Panc1 (cell line): Measurements from ENCODE around the gene NAT16. TPM values are rescaled to one million over a fixed set of nuclear protein-coding genes. Genes with fewer than 3 reads are reported as not detected.

Experiments used
- ATAC-seq: fragments of 200-7000 bp; cut with Tn5 transposase; 2 replicates; pipeline ENCODE4 v1.9.1; 2020; ENCODE audit warnings: mild to moderate bottlenecking, moderate library complexity
- BruUV-seq: library from RNA; stranded (reverse); fragments of 400-500 nt; replicated peaks from 2 replicates; lab custom pipeline; 2021; lab: Mats Ljungman, UMichigan
- CTCF ChIA-PET: fragments of 300-600 bp; sonication (Branson Sonifier 250); formaldehyde crosslinking; loops from one replicate; lab custom pipeline; 2022; ENCODE audit warnings: antibody characterized with exemption; lab: Charles Lee
- POLR2A ChIA-PET: fragments of 300-600 bp; sonication (Branson Sonifier 250); formaldehyde crosslinking; loops from one replicate; lab custom pipeline; 2022; ENCODE audit warnings: antibody characterized with exemption; lab: Charles Lee
- DNase-seq: peaks from one replicate; pipeline ENCODE4 v3.0.0-alpha.2; 2010; ENCODE audit warnings: low read depth, low spot score
- H3K27ac ChIP-seq: 2 replicates; pipeline ENCODE4 v1.5.1; 2011; ENCODE audit warnings: mild to moderate bottlenecking, low read length, inconsistent platforms
- H3K27me3 ChIP-seq: fragments of 200-500 bp; sonication (Bioruptor generic); 2 replicates; pipeline ENCODE4 v1.6.0; 2014; ENCODE audit warnings: low read length, inconsistent platforms; ENCODE audit not compliant: control insufficient read depth, insufficient read depth
- H3K36me3 ChIP-seq: fragments of 200-500 bp; sonication (Bioruptor generic); 2 replicates; pipeline ENCODE4 v1.5.1; 2014; ENCODE audit warnings: inconsistent platforms, mild to moderate bottlenecking, low read length, moderate library complexity; ENCODE audit not compliant: control insufficient read depth, insufficient read depth
- H3K4me1 ChIP-seq: 2 replicates; pipeline ENCODE4 v1.5.1; 2011; ENCODE audit warnings: inconsistent platforms, mild to moderate bottlenecking, low read length, moderate library complexity; ENCODE audit not compliant: control insufficient read depth, insufficient read depth
- H3K4me3 ChIP-seq, 2 experiments: 2 replicates each; pipeline ENCODE4 v1.5.1; 2011 to 2012; ENCODE audit warnings: low read depth in 2 of 2, low read length in 2 of 2, mild to moderate bottlenecking in 2 of 2, inconsistent platforms in 1 of 2, moderate library complexity in 1 of 2
- H3K9me3 ChIP-seq: fragments of 200-500 bp; sonication (Bioruptor generic); 2 replicates; pipeline ENCODE4 v1.5.1; 2014; ENCODE audit warnings: low read depth, mild to moderate bottlenecking, inconsistent platforms, low read length, moderate library complexity; ENCODE audit not compliant: control insufficient read depth, insufficient read depth
- CTCF ChIP-seq: fragments of 450-650 bp; IDR thresholded peaks from 2 replicates; pipeline ENCODE4 v1.5.1; 2017; ENCODE audit warnings: mild to moderate bottlenecking
- POLR2AphosphoS5 ChIP-seq: IDR thresholded peaks from 2 replicates; pipeline ENCODE4 v1.6.1; 2012; ENCODE audit warnings: mild to moderate bottlenecking, low read depth, low read length, moderate library complexity
- REST ChIP-seq, 2 experiments: IDR thresholded peaks; 2 replicates each; pipeline ENCODE4 v1.6.1; 2011 to 2012; ENCODE audit warnings: low read depth in 2 of 2, control low read depth in 1 of 2, low read length in 1 of 2, mild to moderate bottlenecking in 1 of 2, moderate library complexity in 1 of 2; ENCODE audit not compliant: insufficient read depth in 1 of 2
- SIN3A ChIP-seq: IDR thresholded peaks from 2 replicates; pipeline ENCODE4 v1.6.1; 2012; ENCODE audit warnings: low read depth, mild to moderate bottlenecking, low read length, moderate library complexity, borderline replicate concordance; ENCODE audit not compliant: insufficient read depth
- TCF7L2 ChIP-seq: IDR thresholded peaks from 2 replicates; pipeline ENCODE4 v1.6.1; 2011; ENCODE audit warnings: mild to moderate bottlenecking, low read depth, low read length, inconsistent platforms
- in situ Hi-C: cut with HindIII; loops from 2 replicates; pipeline ENCODE4 v1.10.0; 2016; ENCODE audit warnings: low sequenced_read_pairs, low pct_unique_long_range_greater_than_20kb
- intact Hi-C: fragments of 100-400 bp; cut with micrococcal nuclease; formaldehyde crosslinking; loops from one replicate; pipeline ENCODE4 v1.10.0; 2022; ENCODE audit not compliant: unreplicated experiment
- total RNA-seq: library from RNA; stranded (reverse); gene quantifications from one replicate; pipeline ENCODE4 v1.2.1, GENCODE V29; 2021; ENCODE audit not compliant: unreplicated experiment

The NAT16 gene
- total RNA-seq, 1 experiment from 2014 or later: 0.15 TPM

- no TSS peak for BruUV-seq
- intact Hi-C loops (no loop called here), in situ Hi-C loops (no loop called here)
- Histone ChIP-seq H3K27ac (no peak overlapping the region), H3K36me3 (no peaks in the 10 kb centered on the region), H3K27me3 (0 out of 2 replicates have a peak, but pooled peaks cover 2% of the 10 kb centered on the region), H3K4me1 (peaks cover 14% of the 10 kb centered on the region), H3K4me3 (no peak overlapping the region), H3K9me3 (no peaks in the 10 kb centered on the region)
- no peak for ATAC-seq
- ChIA-PET CTCF (interaction anchor here (2.1 kb wide), 1 partner anchor 15 kb away, joined by 17 read pairs; no protein-coding TSS in a partner anchor), POLR2A (no interaction called here)
- no peak for TF ChIP-seq REST (IDR thresholded peaks at IDR 0.05; ENCODE audit: insufficient read depth in 1 of 2, low read depth in 2 of 2, low read length in 1 of 2)
- no peak for TF ChIP-seq TCF7L2
- no peak for TF ChIP-seq POLR2AphosphoS5
- TF ChIP-seq SIN3A: no peak
- no peak for DNase-seq
Observed at GRCh38 chr7:101177644-101178043, 2.4 kb downstream of the NAT16 start.

DNA sequence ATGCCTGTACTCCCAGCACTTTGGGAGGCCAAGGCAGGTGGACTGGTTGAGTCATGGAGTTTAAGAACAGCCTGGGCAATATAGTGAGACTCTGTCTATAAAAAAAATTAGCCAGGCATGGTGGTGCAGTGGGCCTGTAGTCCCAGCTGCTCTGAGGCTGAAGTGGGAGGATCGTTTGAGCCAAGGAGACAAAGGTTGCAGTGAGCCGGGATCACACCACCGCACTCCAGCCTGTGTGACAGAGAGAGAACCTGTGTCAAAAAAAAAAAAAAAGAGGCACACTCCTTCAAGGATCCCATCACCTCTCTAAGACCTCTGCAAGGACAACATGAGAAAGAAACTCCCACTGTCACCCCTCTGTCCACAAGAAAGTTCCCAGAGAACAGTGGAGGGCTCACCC lies 4.4 kb downstream of the NAT16 start:
- ChIA-PET POLR2A (no interaction called here), CTCF (no interaction called here)
- Histone ChIP-seq H3K9me3 (no peaks in the 10 kb centered on the region), H3K27me3 (peaks cover 13% of the 10 kb centered on the region), H3K27ac (no peak overlapping the region), H3K4me3 (no peak overlapping the region), H3K4me1 (peaks cover 22% of the 10 kb centered on the region), H3K36me3 (no peaks in the 10 kb centered on the region)
- ATAC-seq: no peak
- no peak for DNase-seq
- TF ChIP-seq SIN3A: no peak
- no peak for TF ChIP-seq REST (IDR thresholded peaks at IDR 0.05; ENCODE audit: insufficient read depth in 1 of 2, low read depth in 2 of 2, low read length in 1 of 2)
- TF ChIP-seq TCF7L2: no peak
- no peak for TF ChIP-seq POLR2AphosphoS5
- no peak for TF ChIP-seq CTCF
- intact Hi-C loops: no loop called here
- in situ Hi-C loops: no loop called here
- no TSS peak for BruUV-seq
